ENCODE measurements around the gene RIMS4. TPM values are rescaled to one million over a fixed set of nuclear protein-coding genes. Genes with fewer than 3 reads are reported as not detected.

Gene RIMS4
- total RNA-seq, 1 experiment from 2014 or later = 4.0 TPM

- no peak for ATAC-seq
- POLR2A ChIA-PET = no interaction called here
- TF ChIP-seq SIN3A (IDR thresholded peaks at IDR 0.05; ENCODE audit: borderline replicate concordance, insufficient read depth, low read depth, low read length) = no peak
- TF ChIP-seq CTCF (IDR thresholded peaks at IDR 0.05) = no peak
- TF ChIP-seq TCF7L2 (IDR thresholded peaks at IDR 0.05; ENCODE audit: low read depth, low read length) = no peak
- no peak for TF ChIP-seq POLR2AphosphoS5 (IDR thresholded peaks at IDR 0.05; ENCODE audit: low read depth, low read length)
- no peak for TF ChIP-seq REST (IDR thresholded peaks at IDR 0.05; ENCODE audit: insufficient read depth in 1 of 2, low read depth in 2 of 2, low read length in 1 of 2)
- CTCF ChIA-PET = no interaction called here
- DNase-seq (ENCODE audit: low read depth, low spot score) = no peak
- Histone ChIP-seq H3K9me3 (ENCODE audit: control insufficient read depth, insufficient read depth, low read depth, low read length) (no peaks in the 10 kb centered on the region), H3K4me3 (ENCODE audit: low read depth in 2 of 2, low read length in 2 of 2) (no peak overlapping the region), H3K36me3 (ENCODE audit: control insufficient read depth, insufficient read depth, low read length) (no peaks in the 10 kb centered on the region), H3K27me3 (ENCODE audit: control insufficient read depth, insufficient read depth, low read length) (no peaks in the 10 kb centered on the region), H3K27ac (ENCODE audit: low read length) (no peak overlapping the region), H3K4me1 (ENCODE audit: control insufficient read depth, insufficient read depth, low read length) (no peaks in the 10 kb centered on the region)
- in situ Hi-C loops (cut with HindIII; ENCODE audit: low pct_unique_long_range_greater_than_20kb, low sequenced_read_pairs) = no loop called here
- BruUV-seq (replicated peaks) = no TSS peak
- intact Hi-C loops (cut with micrococcal nuclease; ENCODE audit: unreplicated experiment) = no loop called here
Measured at GRCh38 chr20:44759595-44759994, 50.8 kb downstream of the RIMS4 start.

GRCh38 chr20:44758247-44759101 lies 51.9 kb downstream of the RIMS4 start:
- ATAC-seq = no peak
- Histone ChIP-seq H3K36me3 (ENCODE audit: control insufficient read depth, insufficient read depth, low read length) (no peaks in the 10 kb centered on the region), H3K9me3 (ENCODE audit: control insufficient read depth, insufficient read depth, low read depth, low read length) (no peaks in the 10 kb centered on the region), H3K27ac (ENCODE audit: low read length) (no peak overlapping the region), H3K4me3 (ENCODE audit: low read depth in 2 of 2, low read length in 2 of 2) (no peak overlapping the region), H3K27me3 (ENCODE audit: control insufficient read depth, insufficient read depth, low read length) (no peaks in the 10 kb centered on the region), H3K4me1 (ENCODE audit: control insufficient read depth, insufficient read depth, low read length) (no peaks in the 10 kb centered on the region)
- no peak for DNase-seq (ENCODE audit: low read depth, low spot score)
- BruUV-seq (replicated peaks) = no TSS peak
- in situ Hi-C loops (cut with HindIII; ENCODE audit: low pct_unique_long_range_greater_than_20kb, low sequenced_read_pairs) (no loop called here), intact Hi-C loops (cut with micrococcal nuclease; ENCODE audit: unreplicated experiment) (no loop called here)
- no peak for TF ChIP-seq CTCF (IDR thresholded peaks at IDR 0.05)
- no peak for TF ChIP-seq SIN3A (IDR thresholded peaks at IDR 0.05; ENCODE audit: borderline replicate concordance, insufficient read depth, low read depth, low read length)
- no peak for TF ChIP-seq TCF7L2 (IDR thresholded peaks at IDR 0.05; ENCODE audit: low read depth, low read length)
- no peak for TF ChIP-seq REST (IDR thresholded peaks at IDR 0.05; ENCODE audit: insufficient read depth in 1 of 2, low read depth in 2 of 2, low read length in 1 of 2)
- TF ChIP-seq POLR2AphosphoS5 (IDR thresholded peaks at IDR 0.05; ENCODE audit: low read depth, low read length) = no peak
- ChIA-PET POLR2A (no interaction called here), CTCF (no interaction called here)
